Muscle of arm (tissue), 12 donors: ENCODE data around the gene ATM. TPM values are rescaled to one million over a fixed set of nuclear protein-coding genes. Genes with fewer than 3 reads are reported as not detected.
"Not testable (repeated sequence)": the region's sequence is repeated elsewhere in the genome, so short reads cannot be mapped to it uniquely, and the experiment has no call there.

Experiments
- DNase-seq: peaks from one replicate; pipeline ENCODE4 v3.0.0-alpha.2; 2013
- polyA plus RNA-seq, 12 donors: library from polyadenylated mRNA; unstranded; fragments of 120-200 nt; gene quantifications; one replicate each; pipeline ENCODE4 v1.2.1, GENCODE V29; 2013; ENCODE audit not compliant: insufficient read length in 12 of 12

Gene ATM
- polyA plus RNA-seq, 12 donors = 29.6 to 79.8 (median 46.4) TPM; not detected in 1

DNA sequence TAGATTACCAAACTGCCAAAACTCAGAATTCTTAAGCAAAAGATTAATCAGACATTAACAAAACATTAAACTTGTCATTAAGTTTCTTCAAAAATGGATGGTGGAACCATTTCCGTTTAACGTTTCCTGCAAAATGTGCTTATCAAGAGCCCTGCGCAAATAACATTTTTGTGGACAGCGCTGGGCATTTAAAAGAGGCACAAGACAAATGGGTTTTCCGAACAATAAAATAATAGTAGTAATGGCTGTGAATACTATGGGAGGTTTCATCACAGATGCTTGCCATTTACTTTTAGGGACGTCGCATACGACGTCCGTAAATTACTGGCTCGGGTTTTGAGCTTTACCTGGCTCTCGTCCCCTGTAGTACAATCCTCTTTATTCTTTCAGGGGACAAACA, 1.5 kb upstream of the ATM start:
- no peak for DNase-seq

DNA sequence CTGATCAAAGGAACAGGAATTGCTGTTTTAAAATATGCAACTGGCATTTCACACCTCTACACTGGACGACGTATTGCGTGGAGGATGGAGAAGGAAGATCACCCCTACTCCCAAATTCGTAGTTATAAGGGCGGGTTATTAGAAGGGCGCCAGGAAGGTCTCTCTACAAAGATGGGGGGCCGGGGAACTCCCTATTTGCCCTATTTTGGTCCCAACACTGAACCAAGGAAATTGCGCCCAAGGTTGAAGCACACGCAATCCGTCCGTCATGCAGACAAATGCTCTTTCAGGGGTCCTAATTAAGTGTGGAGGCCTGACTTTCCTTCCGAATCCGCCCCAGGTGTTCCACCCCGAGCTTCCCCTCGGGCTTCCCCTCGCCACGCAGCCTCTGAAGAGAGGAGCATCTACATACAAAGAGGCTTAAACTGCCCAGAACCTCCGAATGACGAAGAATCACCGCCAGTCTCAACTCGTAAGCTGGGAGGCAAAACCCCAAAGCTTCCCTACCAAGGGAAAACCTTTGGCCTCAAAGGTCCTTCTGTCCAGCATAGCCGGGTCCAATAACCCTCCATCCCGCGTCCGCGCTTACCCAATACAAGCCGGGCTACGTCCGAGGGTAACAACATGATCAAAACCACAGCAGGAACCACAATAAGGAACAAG, 825 bp upstream of the ATM start:
- DNase-seq = no peak

DNA sequence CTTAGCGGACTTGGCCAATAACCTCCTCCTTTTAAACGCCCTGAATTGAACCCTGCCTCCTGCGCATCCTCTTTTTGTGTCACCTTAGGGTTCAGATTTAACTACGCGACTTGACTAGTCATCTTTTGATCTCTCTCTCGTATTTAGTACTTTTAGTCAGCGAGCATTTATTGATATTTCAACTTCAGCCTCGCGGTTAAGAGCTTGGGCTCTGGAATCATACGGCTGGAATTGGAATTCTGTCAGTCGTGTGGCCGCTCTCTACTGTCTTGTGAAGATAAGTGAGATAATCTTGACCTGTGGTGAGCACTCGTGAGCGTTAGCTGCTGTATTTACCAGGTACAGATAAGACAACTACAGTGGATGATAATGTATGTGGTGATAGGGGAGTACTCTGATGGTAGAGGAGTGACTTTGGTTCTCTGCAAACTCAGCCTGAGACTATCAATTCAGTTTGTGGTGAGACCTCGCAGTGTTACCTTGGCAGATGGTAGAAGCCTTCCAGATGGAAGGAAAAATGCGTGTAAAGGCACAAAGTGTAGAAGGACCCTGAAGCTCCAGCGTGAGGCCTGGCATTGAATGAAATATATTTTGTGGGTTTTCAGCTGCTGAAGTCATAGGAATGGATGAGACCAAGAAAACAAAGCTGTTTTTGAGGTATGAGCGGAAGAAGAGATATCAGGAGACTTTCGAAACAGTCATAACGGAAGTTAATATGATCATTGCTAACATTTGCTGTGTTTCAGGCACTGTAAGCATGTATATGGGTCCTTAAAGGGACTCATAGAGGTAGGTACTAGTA, 682 bp downstream of the ATM start:
- peak; percentile 19 for DNase-seq

DNA sequence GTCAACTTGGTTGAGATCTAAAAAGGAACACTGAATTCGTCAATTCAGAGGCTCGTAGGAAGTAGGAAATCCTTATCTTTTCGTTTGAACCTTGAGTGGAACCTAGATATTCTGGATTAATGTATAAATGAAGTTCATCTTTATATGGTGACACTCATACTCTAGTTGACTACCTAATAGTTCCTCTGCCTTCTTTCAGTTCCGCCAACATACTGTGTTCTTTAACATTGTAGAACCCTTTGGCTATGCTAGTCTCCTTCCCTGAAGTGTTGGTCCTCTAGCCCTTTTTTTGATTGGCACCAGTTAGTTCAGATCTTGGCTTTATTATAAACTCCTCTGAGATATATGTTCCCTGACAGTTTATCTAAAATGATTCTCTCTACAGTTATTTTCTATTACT, 1.5 kb downstream of the ATM start:
- no peak for DNase-seq

DNA sequence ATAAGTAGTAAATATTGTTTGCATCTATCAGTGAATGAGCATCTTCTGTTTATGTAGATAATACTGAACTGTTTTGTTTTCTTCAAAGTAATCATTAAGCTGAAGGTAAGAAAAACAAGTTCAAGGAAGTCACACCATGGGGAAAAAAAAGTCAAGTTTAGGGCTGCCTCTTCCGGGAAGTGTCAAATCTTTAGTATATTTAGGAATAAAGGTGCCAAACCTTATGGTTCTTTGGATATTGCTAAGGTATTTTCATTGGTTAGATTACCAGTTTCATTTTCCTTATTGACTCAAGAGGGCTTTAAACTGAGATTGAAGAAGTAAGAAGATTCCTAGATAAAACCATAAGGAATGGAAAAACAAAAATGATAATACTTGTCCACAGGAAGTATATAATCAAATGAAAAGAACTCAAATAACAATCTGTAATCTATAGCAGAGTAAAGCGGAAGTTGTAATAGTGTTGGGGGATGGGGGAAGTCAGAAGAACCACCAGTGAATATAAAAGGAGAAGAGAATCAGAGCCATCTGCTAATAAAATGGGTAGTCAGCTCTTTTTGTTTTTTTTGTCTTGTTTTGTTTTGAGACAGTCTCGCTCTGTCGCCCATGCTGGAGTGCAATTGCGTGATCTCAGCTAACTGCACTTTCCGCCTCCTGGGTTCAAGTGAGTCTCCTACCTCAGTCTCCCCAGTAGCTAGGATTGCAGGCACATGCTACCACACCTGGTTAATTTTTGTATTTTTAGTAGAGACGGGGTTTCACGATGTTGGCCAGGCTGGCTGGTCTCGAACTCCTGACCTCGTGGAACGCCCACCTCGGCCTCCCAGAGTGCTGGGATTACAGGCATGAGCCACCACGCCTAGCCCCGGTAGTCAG, 2.3 kb downstream of the ATM start:
- no peak for DNase-seq

DNA sequence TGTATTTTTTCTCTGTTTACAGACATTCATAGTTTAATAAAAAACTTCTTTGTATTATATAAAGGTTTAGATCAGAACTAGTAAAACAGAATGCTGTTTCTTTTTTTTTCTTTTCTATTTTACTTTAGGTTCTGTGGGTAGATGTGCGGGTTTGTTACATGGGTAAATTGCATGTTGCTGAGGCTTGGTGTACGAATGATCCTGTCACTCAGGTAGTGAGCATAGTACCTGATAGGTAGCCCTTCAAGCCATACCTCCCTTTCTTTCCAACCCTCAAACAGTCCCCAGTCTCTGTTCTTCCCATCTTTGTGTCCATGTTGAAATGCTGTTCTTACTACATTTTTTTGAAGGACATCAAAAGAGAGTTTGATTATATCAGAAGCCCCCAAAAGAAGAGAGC, 3.2 kb downstream of the ATM start:
- no peak for DNase-seq

DNA sequence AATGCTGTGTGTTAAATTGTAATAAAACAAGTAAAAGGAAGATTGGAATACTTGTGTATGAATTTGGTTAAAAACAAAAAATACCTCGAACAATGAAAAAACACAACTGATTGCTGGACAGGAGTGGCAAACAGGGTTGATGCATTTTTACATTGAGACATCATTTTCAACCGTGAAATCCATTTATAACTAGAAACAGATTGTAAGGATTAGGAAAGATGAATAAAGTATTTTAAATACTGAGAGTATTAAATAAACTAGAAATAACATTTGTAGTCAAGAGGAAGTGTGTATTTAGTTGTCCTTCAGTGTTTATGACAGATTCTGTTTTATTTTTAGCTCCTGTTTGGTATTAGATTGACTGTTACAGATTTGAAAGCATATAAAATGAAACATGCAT, 5.4 kb downstream of the ATM start:
- no peak for DNase-seq

DNA sequence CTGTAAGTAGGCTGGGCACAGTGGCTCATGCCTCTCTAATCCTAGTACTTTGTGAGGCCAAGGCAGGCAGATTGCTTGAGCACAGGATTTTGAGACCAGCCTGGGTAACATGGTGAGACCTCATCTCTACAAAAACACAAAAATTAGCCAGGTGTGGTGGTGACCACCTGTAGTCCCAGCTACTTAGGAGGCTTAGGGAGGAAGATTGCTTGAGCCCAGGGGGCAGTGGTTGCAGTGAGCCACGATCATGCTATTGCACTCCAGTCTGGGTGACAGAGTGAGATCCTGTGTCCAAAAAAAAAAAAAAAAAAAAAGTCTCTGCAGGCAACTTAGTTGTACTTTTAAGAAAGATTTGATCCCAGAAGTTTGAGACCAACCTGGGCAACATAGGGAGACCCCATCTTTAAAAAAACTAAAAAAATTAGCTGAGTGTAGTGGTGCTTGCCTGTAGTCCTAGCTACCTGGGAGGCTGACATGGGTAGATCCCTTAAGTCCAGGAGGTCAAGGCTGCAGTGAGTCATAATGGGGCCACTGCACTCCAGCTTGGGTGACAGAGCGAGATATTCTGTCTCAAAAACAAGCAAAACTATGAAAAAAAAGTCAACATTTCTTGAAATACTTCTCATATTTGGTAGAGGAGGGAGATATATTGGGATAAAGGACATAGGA, 10.5 kb downstream of the ATM start:
- DNase-seq = no peak

DNA sequence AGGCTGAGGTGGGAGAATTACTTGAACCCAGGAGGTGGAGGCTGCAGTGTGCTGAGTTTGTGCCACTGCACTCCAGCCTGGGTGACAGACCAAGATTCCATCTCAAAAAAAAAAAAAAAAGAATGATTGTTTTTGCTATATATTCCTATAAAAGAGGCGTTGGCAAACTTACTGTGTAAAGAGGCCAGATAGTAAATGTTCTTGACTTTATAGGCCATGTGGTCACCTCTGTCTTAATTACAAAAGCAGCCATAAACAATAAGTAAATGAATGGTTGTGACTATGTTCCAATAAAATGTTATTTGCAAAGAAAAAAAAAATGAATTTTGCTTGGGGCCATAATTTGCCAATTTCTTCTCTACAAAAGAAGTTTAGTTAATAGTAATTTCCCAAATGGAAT, 12.3 kb downstream of the ATM start:
- DNase-seq = no peak

DNA sequence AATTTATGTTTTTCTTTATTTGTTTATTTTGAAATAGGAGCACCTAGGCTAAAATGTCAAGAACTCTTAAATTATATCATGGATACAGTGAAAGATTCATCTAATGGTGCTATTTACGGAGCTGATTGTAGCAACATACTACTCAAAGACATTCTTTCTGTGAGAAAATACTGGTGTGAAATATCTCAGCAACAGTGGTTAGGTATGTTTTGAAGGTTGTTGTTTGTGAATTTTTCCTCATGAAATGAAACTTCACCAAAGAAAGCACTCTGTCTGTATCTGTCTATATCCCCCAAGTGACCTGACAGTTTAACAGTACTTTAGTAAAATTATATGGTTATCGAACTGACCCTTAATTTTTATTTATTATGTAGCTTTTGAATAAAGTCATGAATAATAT, 12.8 kb downstream of the ATM start:
- no peak for DNase-seq

DNA sequence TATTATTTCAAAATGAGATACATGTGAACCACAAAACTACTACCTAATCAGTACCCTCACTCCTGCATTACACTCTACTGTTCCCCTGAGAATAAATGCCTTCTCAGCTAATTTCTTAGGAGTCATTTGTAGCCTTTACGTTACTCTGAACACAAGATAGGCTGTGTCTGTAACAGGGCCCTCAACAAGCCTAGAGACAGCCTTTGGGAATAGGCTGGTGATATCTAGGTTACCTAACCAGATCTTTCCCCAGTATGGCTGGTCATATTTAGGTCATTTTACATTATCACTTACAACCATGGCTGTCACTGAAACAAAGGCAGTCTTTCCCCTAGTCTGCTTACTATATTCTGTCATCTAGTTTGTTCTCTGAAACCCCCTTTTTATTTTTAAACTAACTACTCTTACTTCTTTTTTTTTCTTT, 14.2 kb downstream of the ATM start:
- no peak for DNase-seq

DNA sequence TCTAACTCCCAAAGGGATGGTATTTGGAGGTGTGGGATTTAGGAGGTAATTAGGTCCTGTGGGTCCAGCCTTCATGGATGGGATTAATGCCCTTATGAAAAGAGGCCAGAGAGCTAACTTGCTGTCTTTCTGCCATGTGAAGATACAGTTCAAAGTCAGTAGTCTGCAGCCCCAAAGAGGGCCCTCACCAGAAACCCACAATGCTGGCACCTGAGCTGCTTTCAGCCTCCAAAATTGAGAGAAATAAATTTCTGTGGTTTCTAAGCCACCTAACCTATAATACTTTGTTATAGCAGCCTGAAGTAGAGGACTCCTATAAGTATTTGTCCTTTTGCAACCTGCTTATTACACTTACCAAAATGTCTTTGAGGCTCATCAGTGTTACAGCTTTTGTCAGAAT, 16.2 kb downstream of the ATM start:
- DNase-seq = no peak

DNA sequence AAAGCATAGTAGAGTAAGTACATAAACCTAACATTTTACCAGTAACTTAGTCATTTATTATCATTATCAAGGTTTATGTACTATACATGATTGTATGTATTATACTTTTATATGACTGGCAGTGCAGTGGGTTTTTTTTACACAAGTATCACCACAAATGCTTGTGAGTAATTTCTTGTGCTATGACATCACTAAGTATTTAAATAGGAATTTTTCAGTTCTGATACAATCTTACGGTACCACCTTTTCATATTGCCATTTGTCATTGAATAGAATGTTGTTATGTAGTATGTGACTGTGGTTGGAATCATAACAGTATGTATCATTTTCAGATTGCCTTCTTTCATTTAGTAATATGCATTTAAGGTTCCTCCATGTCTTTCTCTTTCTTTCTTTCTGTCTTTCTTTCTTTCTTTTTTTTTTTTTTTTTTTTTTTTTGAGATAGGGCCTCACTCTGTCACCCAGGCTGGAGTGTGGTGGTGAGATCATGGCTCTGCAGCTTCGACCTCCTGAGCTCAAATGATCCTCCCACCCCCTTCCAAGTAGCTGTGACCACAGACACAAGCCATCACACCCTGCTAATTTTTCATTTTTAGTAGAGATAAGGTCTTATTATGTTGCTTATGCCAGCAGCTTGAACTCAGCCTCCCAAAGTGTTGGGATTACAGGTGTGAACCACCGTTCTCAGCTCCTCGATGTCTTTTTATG, 18.6 kb downstream of the ATM start:
- no peak for DNase-seq

DNA sequence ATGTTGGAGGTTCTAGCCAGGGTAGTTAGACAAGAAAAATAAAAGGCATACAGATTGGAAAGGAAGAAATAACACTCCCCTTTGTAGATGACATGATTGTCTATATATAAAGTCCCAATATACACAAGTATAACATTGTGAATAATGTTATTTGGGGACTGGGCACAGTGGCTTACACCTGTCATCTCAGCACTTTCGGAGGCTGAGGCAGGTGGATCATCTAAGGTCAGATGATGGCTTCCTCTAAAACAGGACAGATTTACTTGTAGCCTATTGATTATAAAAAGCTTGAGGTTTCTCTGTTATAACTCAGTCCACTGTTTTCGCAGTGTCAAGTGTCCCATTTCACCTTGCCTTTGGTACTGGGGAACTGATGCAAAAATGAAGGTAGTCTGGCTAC, 19.6 kb downstream of the ATM start:
- DNase-seq = no peak

DNA sequence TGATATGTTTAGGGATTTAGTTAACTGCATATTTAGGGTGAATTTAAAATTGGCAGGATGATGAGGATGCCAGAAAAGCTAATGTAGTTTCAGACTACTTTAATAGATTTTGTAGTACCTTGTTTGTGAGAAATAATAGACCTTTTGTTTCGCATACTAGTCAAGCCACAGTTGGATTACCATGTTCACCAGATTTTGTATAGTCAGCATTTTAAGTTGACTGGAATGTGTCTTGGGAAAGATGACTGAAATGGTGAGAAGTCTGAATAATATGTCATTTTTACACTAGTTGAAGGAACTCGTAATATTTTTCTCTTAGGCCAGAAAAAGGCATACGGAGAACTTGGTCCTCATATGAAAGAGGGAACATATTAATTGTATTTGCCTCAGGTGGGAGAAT, 23.4 kb downstream of the ATM start:
- no peak for DNase-seq

DNA sequence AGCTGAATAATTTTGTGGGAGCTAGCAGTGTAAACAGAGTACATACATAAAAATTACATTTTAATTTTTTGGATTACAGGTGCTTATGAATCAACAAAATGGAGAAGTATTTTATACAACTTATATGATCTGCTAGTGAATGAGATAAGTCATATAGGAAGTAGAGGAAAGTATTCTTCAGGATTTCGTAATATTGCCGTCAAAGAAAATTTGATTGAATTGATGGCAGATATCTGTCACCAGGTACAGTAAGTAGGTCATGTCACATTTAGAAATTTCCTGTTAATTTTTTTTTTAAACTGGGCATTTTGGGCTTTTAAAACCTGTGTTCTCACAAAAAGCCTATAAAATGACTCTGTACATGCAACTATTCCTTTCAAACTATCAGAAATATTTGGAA, 24.0 kb downstream of the ATM start:
- no peak for DNase-seq

DNA sequence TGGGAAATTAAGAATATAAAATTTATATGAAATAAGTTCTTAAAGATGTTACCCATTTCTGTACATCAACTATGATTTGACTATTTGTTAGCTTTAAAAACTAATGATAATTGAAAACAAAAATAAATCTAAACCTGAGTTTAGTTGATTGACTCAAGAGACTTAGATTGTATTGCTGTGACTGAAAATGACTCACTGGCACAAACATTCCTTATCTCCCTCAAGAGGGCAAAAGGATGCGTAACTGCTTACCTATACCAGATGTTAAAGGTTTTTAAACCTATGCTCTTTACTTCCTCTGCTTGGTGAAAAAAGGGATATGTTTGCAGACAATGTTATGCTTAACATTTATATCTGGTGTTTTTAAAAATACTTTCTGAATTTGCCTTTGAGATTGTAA, 30.3 kb downstream of the ATM start:
- DNase-seq = no peak

DNA sequence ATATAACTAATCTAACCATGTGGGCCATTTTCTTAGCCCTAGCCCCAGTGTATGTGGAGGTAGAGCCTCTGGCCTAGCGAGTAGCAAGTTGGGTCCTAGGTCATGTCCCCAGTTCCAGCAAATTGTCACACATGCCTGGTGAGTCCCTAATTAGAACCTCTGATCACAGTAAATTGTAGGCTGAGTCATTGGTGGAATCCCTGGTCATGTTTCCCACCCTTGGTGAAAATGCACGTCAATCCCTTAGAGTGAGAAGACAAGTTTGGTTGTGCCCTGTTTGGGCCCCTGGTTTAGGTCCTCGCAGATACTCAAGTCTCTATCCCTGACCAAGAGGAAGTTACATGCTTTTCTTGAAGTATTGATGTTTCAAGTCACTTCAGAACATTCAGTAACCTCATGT, 46.7 kb downstream of the ATM start:
- DNase-seq = no peak

DNA sequence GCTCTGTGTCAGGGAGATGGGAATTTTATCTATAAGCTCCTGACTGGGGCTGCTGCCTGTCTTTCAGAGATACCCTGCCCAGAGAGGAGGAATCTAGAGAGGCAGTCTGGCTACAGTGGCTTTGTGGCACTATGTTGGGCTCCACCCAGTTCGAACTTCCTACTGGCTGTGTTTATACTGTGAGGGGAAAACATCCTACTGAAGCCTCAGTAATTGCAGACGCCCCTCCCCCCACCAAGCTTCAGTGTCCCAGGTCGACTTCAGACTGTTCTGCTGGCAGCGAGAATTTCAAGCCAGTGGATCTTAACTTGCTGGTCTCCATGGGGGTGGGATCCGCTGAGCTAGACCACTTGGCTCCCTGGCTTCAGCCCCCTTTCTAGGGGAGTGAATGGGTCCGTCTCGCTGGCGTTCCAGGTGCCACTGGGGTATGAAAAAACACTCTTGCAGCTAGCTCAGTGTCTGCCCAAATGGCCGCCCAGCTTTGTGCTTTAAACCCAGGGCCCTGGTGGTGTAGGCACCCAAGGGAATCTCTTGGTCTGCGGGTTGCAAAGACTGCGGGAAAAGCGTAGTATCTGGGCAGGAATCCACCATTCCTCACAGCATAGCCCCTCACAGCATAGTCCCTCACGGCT, 54.2 kb downstream of the ATM start:
- DNase-seq = not testable (repeated sequence)

DNA sequence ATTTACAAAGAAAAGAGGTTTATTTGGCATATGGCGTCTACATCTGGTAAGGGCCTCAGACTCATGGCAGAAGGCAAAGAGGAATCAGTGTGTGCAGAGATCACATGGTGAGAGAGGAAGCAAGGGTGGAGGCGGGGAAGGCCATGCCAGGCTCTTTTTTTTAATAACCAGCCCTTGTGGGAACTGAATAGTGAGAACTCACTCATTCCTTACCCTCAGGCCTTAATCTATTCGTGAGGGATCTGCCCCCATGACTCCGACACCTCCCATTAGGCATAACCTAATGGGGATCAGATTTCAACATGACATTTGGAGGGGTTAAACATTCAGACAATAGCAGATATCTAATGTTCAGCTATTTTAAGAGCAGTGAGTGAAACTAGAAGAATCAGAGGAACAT, 55.7 kb downstream of the ATM start:
- no peak for DNase-seq

DNA sequence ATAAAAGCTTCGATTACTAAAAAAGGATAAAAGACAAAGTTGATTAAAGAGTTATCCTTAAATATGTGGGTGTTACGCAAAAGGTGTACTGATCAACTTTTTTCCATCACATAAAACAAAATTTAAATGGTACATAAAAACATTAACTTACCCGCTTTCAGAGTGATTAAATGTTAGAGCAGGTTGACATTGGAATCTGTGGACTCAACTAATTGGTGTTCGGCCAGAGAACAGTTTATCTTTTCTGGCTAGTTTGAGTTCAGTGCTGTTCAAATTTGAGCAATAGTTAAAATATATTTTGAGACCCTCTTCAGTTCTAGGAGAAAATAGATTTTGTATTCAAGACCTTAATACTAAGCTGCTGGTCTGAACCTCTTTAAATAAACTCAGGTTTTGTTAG, 56.1 kb downstream of the ATM start:
- DNase-seq = no peak
